A673 (cell line): Measurements from ENCODE around the gene SYNE2. TPM values are rescaled to one million over a fixed set of nuclear protein-coding genes. Genes with fewer than 3 reads are reported as not detected.

Experiments used
- BruUV-seq: library from RNA; stranded (reverse); fragments of 400-500 nt; replicated peaks from 2 replicates; lab custom pipeline; 2021; lab: Mats Ljungman, UMichigan
- CTCF ChIA-PET: fragments of 300-600 bp; sonication (Branson Sonifier 250); formaldehyde crosslinking; loops from one replicate; lab custom pipeline; 2022; ENCODE audit warnings: antibody characterized with exemption; lab: Charles Lee
- POLR2A ChIA-PET: fragments of 300-600 bp; sonication (Branson Sonifier 250); formaldehyde crosslinking; loops from one replicate; lab custom pipeline; 2022; ENCODE audit warnings: antibody characterized with exemption; ENCODE audit not compliant: low non-redundant PET; lab: Charles Lee
- DNase-seq: peaks from one replicate; pipeline ENCODE4 v3.0.0-alpha.2; 2015; ENCODE audit warnings: low spot score
- H3K27ac ChIP-seq: fragments of 200-600 bp; sonication (generic); 2 replicates; pipeline ENCODE4 v1.5.1; 2016; ENCODE audit warnings: mixed run types, low read depth, mild to moderate bottlenecking, mixed read lengths, antibody characterized with exemption, low read length; ENCODE audit not compliant: poor library complexity, severe bottlenecking
- H3K27me3 ChIP-seq: fragments of 200-600 bp; sonication (generic); replicated peaks from 2 replicates; pipeline ENCODE4 v1.6.1; 2017; ENCODE audit warnings: mixed run types, low read depth, mild to moderate bottlenecking, mixed read lengths, antibody characterized with exemption, low read length; ENCODE audit not compliant: insufficient read depth, poor library complexity
- H3K36me3 ChIP-seq: fragments of 200-600 bp; sonication (generic); 2 replicates; pipeline ENCODE4 v1.6.1; 2016; ENCODE audit warnings: mixed run types, mild to moderate bottlenecking, mixed read lengths, antibody characterized with exemption, low read length; ENCODE audit not compliant: insufficient read depth, poor library complexity, severe bottlenecking
- H3K4me1 ChIP-seq: fragments of 200-600 bp; sonication (generic); 2 replicates; pipeline ENCODE4 v1.6.1; 2017; ENCODE audit warnings: mixed run types, mild to moderate bottlenecking, mixed read lengths, antibody characterized with exemption, low read length; ENCODE audit not compliant: insufficient read depth, poor library complexity, severe bottlenecking
- H3K4me3 ChIP-seq: fragments of 200-600 bp; sonication (generic); 2 replicates; pipeline ENCODE4 v1.5.1; 2016; ENCODE audit warnings: low read depth, mixed run types, mild to moderate bottlenecking, mixed read lengths, low read length; ENCODE audit not compliant: poor library complexity, severe bottlenecking
- H3K9me3 ChIP-seq: fragments of 200-600 bp; sonication (generic); 2 replicates; pipeline ENCODE4 v1.6.1; 2016; ENCODE audit warnings: mixed run types, low read depth, mild to moderate bottlenecking, mixed read lengths, antibody characterized with exemption, low read length; ENCODE audit not compliant: poor library complexity, severe bottlenecking
- EZH2 ChIP-seq: fragments of 200-600 bp; sonication (generic); IDR thresholded peaks from 2 replicates; pipeline ENCODE4 v1.6.1; 2017; ENCODE audit warnings: borderline replicate concordance, low read depth, mild to moderate bottlenecking, mixed read lengths, antibody characterized with exemption, low read length; ENCODE audit not compliant: poor library complexity, severe bottlenecking
- intact Hi-C: fragments of 100-400 bp; cut with micrococcal nuclease; formaldehyde crosslinking; loops from one replicate; pipeline ENCODE4 v1.10.0; 2022; ENCODE audit not compliant: unreplicated experiment
- total RNA-seq: library from RNA; stranded (reverse); gene quantifications from 2 replicates; pipeline ENCODE4 v1.2.3, GENCODE V29; 2021
- TF ChIP-seq, protein P1 (sequence below): fragments of 300-800, 200-600 bp; sonication (generic); conservative IDR thresholded peaks from 2 replicates; pipeline ENCODE4 v1.5.1; 2017; ENCODE audit warnings: low read depth, mild to moderate bottlenecking, antibody characterized with exemption, low read length, moderate library complexity, mixed read lengths

Gene SYNE2
- total RNA-seq, 1 experiment from 2014 or later: 68.2 TPM

DNA sequence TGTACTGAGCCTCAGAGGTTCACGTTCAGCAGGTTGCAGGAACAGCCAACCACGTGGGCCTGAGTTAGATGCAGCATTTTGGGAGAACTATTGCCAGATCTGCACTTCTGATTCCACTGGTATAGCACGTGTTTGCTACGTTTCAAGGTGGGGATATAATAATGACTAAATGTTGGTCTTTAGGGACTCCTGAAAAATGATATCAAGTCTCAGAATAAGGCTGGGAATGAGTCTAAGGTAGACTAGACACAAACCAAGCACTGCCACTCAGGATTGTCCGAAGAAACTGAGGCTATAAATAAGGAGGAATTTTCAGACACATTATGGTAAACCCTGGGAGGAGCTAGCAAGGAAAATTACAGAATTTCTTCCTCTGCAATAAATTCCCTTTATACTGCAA, 343.3 kb downstream of the SYNE2 start:
- ChIA-PET CTCF (no interaction called here), POLR2A (no interaction called here)
- Histone ChIP-seq H3K27ac (no peak overlapping the region), H3K36me3 (no peaks in the 10 kb centered on the region), H3K27me3 (no peaks in the 10 kb centered on the region), H3K4me1 (no peaks in the 10 kb centered on the region), H3K9me3 (no peaks in the 10 kb centered on the region), H3K4me3 (no peak overlapping the region)
- no peak for DNase-seq
- no TSS peak for BruUV-seq
- TF ChIP-seq EZH2: no peak
- intact Hi-C loops: no loop called here

DNA sequence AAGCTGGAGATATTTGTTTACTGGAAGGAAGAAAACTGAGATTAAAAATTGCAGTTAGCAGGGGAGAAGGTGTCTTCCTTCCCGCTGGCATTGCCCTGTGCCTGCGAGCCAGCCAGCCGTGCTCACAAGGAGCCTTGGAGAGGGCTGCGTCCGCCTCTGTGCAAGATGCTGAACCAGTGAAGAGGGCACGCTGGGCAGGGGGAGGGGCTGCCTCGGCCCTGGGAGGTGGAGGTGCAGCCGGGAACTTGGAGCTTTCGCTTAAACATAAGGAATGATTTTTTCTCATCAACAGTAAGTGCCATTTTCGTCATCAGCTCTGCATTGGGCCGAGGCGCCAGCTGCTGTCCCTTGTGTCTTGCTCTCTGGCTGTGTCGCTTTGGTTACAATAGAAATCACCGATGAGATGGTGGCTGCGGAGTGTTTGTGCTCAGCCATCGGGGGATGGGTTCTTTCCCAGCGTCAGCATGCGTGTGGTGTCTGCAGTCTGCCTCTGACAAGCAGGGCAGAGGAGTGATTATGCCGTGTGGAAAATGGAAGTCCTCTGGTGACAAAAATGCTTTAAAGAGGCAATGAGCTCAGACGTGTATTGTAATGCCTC, 344.1 kb downstream of the SYNE2 start:
- no TSS peak for BruUV-seq
- H3K36me3 ChIP-seq: no peaks in the 10 kb centered on the region
- H3K9me3 ChIP-seq: no peaks in the 10 kb centered on the region
- TF ChIP-seq, protein P1, sequence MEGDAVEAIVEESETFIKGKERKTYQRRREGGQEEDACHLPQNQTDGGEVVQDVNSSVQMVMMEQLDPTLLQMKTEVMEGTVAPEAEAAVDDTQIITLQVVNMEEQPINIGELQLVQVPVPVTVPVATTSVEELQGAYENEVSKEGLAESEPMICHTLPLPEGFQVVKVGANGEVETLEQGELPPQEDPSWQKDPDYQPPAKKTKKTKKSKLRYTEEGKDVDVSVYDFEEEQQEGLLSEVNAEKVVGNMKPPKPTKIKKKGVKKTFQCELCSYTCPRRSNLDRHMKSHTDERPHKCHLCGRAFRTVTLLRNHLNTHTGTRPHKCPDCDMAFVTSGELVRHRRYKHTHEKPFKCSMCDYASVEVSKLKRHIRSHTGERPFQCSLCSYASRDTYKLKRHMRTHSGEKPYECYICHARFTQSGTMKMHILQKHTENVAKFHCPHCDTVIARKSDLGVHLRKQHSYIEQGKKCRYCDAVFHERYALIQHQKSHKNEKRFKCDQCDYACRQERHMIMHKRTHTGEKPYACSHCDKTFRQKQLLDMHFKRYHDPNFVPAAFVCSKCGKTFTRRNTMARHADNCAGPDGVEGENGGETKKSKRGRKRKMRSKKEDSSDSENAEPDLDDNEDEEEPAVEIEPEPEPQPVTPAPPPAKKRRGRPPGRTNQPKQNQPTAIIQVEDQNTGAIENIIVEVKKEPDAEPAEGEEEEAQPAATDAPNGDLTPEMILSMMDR: no peak
- no peak overlapping the region for H3K27ac ChIP-seq
- ChIA-PET POLR2A (no interaction called here), CTCF (no interaction called here)
- H3K27me3 ChIP-seq: no peaks in the 10 kb centered on the region
- H3K4me3 ChIP-seq: no peak overlapping the region
- H3K4me1 ChIP-seq: no peaks in the 10 kb centered on the region
- intact Hi-C loops: no loop called here
- no peak for DNase-seq

DNA sequence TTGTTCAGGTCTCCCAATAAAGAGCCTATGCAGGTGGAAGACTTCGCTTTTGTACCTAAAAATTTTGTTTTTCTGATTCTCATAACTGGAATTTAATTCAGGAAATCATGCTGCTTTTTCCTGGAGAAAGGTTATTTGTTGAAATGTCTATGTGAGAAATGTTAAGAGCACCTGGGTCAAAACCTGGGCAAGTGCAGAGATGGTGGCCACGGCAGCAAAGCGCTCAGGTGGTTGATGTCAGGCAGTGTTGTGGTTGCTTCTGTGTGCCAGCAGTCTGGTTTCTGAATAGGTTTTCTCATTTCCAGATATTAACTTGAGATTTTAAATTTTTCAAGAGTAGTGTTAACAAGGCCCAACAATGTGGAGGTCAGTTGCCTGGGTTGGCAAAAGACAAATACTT, 345.2 kb downstream of the SYNE2 start:
- no TSS peak for BruUV-seq
- ChIA-PET CTCF (no interaction called here), POLR2A (no interaction called here)
- no peak for DNase-seq
- no peaks in the 10 kb centered on the region for H3K9me3 ChIP-seq
- H3K27ac ChIP-seq: no peak overlapping the region
- no peaks in the 10 kb centered on the region for H3K4me1 ChIP-seq
- no peaks in the 10 kb centered on the region for H3K27me3 ChIP-seq
- no peak for TF ChIP-seq EZH2
- TF ChIP-seq, protein P1: no peak
- intact Hi-C loops: no loop called here
- H3K4me3 ChIP-seq: no peak overlapping the region
- no peaks in the 10 kb centered on the region for H3K36me3 ChIP-seq

DNA sequence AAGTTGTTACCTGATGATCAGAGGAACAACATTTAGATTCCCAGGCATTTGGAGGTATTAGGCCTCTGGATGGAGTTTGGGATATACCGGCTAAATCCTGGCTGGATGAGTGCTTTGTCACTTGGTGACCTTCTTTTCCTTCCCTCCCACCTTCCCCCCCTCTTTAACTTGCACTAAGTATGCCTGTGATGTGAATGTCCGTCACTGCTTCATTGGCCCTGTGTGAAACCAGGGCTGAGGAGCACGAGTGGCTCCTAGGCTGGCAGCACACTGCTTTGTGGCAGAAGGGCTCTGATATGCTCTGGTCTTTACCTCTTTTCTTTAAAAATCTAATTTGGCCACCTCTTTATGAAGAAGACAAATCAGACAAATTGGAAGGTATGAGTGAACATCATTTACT, 345.7 kb downstream of the SYNE2 start:
- no TSS peak for BruUV-seq
- no peaks in the 10 kb centered on the region for H3K4me1 ChIP-seq
- H3K9me3 ChIP-seq: no peaks in the 10 kb centered on the region
- ChIA-PET CTCF (no interaction called here), POLR2A (no interaction called here)
- TF ChIP-seq, protein P1: no peak
- no peak for TF ChIP-seq EZH2
- no peak for DNase-seq
- no peaks in the 10 kb centered on the region for H3K27me3 ChIP-seq
- no peaks in the 10 kb centered on the region for H3K36me3 ChIP-seq
- no peak overlapping the region for H3K27ac ChIP-seq
- no peak overlapping the region for H3K4me3 ChIP-seq
- intact Hi-C loops: no loop called here
